Urothelium cell line (cell line): ENCODE measurements around the gene AAMP.

Experiments
- DNase-seq: peaks from one replicate; pipeline ENCODE4 v3.0.0; 2011; ENCODE audit warnings: low spot score, mixed read lengths
- FAIRE-seq: peaks from 2 replicates; lab custom pipeline; 2011; peaks lifted over from hg19 to GRCh38; lab: Jason Lieb, UNC

Gene AAMP

DNA sequence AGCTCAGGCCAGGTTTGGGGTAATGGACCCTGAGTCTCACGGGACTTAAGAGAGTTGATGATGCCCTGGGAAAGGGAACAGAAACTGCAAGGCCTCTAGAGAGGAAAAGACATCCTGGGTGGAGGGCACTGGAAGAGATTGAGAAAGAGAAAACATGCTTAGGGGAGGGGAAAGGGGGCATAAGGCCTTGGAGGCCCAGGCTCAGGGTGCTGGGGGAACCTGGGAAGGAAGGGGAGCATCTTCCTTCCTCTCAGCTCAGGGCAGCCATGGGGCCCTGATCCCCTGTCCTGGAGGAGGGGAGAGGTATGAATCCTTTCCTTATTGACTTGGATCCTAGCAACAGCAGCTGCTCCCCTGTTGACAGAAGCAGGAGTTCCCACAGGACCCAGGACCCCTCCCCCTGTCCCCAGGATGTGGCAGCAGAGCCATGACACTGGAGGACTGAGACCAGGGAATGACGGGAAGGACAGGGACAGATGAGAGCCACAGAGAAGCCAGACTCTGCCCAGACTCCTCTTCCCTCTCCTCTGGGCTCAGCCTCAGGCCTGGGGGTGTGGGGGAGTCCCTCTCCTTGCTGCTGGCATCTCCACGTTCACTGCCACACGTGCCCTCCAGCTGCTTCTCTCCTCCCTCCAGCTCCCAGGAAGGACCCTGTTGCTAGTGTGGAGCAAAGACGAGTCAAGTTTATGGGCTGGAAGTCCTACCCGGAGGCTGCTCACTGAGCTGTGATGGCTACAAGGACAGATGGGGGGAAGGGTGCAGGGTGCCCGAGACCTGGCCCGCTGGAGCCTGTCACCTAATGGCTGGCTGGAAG, 8.3 kb downstream of the AAMP start:
- FAIRE-seq (no peak), DNase-seq (no peak)

- FAIRE-seq = no peak
- DNase-seq = no peak
Measured at GRCh38 chr2:218260742-218261422, 9.1 kb downstream of the AAMP start, which contains the start of gene GPBAR1. Gene GPBAR1, plus strand, starts transcription at chr2:218261015. Its CDS starts 1,710 bp downstream, at chr2:218262725.

GRCh38 chr2:218260166-218260565, 9.8 kb downstream of the AAMP start:
- peak; percentile 9 for FAIRE-seq
- no peak for DNase-seq

- DNase-seq (no peak), FAIRE-seq (no peak)
Measured at GRCh38 chr2:218259099-218259961, 10.6 kb downstream of the AAMP start.

- FAIRE-seq (no peak), DNase-seq (peak; percentile 49)
Measured at GRCh38 chr2:218257390-218257981, 12.5 kb downstream of the AAMP start.

DNA sequence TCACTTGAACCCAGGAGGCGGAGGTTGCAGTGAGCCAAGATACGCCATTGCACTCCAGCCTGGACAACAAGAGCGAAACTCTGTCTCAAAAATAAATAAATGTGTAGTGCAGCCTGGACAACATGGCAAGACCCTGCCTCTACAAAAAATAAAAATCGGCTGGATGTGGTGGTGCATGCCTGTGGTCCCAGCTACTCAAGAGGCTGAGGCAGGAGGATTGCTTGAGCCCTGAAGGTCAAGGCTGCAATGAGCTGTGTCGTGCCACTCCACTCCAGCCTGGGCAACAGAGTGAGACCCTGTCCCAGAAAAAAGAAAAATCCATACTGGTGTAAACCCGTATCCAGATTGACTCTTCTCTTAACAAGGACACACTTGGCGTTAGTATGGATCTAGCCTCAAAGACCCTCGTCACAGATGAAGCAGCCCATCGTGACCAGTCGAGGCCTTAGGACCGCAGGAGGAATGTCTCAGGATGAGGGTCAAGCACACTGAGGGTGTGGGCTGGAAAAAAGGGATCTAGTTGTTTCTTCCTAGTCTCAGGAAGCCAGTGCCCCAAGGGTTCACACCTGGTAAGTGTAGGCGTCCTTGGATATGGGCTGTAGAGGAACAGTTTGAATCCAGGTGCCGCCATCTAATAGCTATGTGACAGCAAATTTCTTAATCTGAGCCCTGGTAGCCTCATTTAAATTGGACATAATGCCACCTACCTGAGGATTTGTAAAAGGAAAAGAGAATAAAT, 13.2 kb downstream of the AAMP start:
- no peak for DNase-seq
- no peak for FAIRE-seq

DNA sequence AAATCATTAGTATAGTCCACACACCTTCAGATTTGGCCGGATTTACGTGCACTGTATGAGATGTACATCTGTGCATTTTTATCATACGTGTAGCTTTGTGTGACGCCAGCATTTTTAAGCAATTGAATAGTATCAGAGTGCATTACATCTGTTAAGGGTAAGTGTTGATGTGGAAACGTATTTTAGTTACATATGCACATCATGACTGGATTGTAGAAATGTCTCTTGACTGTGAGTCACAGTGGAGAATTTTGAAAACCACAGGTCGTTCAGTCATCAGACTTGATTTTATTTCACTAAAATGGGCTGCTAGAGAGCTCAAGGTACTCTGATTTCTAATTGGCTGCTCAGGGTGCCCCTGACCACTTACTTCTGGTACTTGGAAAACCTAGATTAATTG, 14.5 kb downstream of the AAMP start:
- FAIRE-seq = no peak
- DNase-seq = no peak

DNA sequence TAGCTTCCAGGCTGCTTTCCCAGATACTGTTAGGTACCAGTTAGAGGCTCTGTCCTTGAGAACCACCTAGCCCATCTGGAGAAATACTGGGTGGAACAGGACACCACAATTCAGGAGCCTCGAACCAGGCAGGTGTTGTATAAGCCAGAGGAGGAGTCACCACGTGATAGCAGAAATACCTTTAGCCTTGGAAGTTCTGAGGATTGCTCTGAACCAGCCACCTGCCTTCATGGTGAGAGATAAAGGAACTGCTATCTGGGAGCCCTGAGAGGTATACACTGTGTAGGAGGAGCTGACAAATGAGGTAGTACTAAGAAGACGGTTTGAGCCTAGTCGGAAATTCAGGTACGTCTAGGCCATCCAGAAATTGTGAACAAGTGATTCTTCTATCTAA, 16.7 kb downstream of the AAMP start:
- FAIRE-seq (no peak), DNase-seq (no peak)

DNA sequence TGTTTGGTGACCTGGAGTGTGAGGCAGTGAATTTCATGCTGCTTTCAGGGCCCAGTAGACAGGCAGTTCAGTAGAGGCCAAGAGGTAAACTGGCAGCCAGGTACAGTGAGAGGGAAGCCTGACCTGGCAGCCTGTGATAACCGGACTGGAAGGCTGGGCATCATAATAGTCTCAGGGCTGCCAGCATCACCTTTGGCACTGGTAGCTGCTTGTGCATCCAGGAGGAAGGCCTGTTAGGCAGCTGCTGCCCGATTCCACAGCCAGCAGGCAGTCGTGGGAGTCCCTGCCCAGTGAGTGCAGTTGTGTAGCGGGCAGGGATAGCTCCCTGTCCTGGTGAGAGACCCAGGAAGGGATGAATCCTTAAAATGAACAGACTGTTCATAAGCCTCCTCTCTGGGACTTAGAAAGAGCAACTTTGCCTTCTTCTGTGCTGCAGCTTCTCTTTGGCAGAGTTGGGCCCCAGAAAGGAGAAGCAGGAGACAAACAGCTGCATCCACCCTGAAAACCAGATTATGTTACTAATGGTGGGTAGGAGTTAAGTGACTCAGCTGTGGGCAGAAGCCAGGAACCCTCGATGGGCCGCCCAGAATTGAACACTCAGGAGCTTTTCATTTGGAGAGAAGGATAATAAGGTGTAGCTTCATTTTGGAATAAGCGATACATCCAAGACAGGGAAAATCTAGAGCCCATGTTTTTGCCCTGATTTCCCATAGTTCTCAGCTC, 17.3 kb downstream of the AAMP start:
- DNase-seq = no peak
- no peak for FAIRE-seq

DNA sequence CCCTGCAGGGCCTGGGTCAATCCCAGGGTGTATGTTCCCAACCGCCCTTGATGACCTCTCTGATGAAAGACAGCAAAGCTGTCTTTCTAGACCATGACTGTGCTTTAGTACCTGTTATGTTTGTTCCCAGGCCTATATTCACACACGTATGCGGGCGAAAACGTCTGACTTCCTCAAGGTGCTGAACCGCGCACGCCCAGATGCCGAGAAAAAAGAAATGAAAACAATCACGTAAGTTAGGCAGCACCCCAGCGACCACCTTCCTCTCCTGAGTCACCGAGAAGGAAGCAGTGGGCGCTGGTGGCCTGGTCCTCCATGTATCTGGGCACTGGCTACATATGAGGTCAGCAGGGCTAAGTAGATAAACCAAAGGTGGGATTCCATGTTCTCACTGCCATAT, 20.2 kb downstream of the AAMP start:
- no peak for DNase-seq
- no peak for FAIRE-seq

- DNase-seq = no peak
- no peak for FAIRE-seq
Measured at GRCh38 chr2:218245214-218245613, 24.7 kb downstream of the AAMP start.

DNA sequence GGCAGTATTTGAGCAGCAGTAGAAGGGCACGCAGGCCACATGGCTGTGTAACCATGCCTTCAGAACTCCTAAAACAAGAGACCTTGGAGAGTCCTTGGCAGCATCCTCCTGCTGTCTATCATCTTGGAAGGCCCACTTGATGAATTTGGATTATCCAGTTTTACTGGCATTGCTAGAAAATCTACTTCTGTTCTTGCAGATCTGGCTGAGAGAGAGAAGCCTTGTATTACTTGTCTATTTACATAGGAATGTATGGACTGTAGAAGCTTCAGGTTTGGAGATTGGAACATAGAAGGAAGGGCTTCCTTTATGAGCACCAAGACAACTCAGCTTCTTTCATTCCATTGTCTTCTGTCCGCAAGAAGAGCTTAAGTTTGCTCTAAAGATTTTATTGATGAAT, 25.3 kb downstream of the AAMP start:
- DNase-seq = no peak
- no peak for FAIRE-seq

- FAIRE-seq = no peak
- no peak for DNase-seq
Measured at GRCh38 chr2:218244204-218244603, 25.7 kb downstream of the AAMP start.

- FAIRE-seq (no peak), DNase-seq (no peak)
Measured at GRCh38 chr2:218238887-218239286, 31.1 kb downstream of the AAMP start.

GRCh38 chr2:218236829-218237228, 33.1 kb downstream of the AAMP start:
- no peak for DNase-seq
- no peak for FAIRE-seq

DNA sequence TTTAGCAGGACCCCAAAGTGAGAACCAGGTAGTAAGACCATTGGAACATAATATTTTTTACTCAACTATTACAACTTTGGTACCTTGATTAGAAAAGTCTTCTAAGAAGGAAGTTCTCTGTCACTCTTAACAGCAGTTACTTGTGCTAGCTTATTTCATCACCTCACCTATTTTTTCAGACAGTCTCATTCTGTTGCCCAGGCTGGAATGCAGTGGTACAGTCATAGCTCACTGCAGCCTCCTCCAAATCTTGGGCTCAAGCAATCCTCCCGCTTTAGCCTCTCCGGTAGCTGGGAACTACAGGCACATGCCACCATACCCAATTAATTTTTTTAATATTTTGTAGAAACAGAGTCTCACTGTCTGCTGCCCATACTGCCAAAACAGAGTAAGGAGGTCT, 34.9 kb downstream of the AAMP start:
- no peak for FAIRE-seq
- no peak for DNase-seq

- no peak for DNase-seq
- no peak for FAIRE-seq
Measured at GRCh38 chr2:218234521-218234920, 35.4 kb downstream of the AAMP start.

GRCh38 chr2:218233543-218233942, 36.4 kb downstream of the AAMP start:
- FAIRE-seq (no peak), DNase-seq (no peak)

DNA sequence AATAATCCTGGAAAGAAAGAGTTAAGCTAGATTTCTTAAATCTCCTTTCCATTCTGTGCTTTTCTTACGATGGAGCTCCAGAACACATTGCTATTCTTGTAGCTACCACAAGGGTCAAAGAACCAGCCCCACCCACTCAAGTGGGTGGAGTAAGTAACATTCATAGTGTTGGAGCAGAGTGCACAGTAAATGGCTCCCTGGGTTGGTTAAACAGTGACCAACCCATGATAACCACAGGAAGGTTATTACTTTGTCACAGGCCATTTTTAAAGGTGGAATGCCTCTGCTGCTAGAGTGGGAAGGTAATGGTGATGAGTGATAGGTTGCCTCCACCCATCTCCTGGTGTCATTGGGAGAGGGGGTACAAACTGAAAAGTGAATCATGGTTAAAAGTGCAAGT, 39.1 kb downstream of the AAMP start:
- DNase-seq (peak; percentile 16), FAIRE-seq (no peak)

GRCh38 chr2:218229851-218230250, 40.1 kb downstream of the AAMP start:
- no peak for FAIRE-seq
- DNase-seq = no peak
